ENCODE measurements around the gene FBXL7.

DNA sequence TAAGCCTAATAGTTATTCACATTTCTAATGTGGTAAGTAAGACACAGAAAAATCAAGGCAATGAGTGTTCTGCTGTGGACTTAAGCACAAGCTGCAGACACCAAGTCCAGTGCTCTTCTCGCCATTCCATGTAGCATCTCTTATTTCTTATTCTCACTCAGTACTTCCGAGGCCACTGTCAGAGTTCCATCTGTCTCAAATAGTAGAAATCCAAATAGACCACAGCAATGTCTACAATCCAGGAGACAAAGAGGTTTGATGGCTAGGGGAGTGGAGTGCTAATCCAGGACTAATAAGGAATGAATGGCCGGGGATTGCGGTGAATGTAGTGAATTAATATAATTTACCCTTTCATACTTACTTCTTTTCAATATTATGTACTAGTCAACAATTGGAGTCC, 147.3 kb downstream of the FBXL7 start:
- TF ChIP-seq, protein P1, sequence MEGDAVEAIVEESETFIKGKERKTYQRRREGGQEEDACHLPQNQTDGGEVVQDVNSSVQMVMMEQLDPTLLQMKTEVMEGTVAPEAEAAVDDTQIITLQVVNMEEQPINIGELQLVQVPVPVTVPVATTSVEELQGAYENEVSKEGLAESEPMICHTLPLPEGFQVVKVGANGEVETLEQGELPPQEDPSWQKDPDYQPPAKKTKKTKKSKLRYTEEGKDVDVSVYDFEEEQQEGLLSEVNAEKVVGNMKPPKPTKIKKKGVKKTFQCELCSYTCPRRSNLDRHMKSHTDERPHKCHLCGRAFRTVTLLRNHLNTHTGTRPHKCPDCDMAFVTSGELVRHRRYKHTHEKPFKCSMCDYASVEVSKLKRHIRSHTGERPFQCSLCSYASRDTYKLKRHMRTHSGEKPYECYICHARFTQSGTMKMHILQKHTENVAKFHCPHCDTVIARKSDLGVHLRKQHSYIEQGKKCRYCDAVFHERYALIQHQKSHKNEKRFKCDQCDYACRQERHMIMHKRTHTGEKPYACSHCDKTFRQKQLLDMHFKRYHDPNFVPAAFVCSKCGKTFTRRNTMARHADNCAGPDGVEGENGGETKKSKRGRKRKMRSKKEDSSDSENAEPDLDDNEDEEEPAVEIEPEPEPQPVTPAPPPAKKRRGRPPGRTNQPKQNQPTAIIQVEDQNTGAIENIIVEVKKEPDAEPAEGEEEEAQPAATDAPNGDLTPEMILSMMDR (conservative IDR thresholded peaks at IDR 0.05; ENCODE audit: low read length) = no peak
- TF ChIP-seq EZH2phosphoT487 (IDR thresholded peaks at IDR 0.05; ENCODE audit: borderline replicate concordance) = no peak
